Hematopoietic multipotent progenitor cell treated with erythropoietin and hydrocortisone succinate and interleukin-3 and kit ligand, for 17 days (in vitro differentiated cells): ENCODE measurements around the gene YJU2.
"Not testable (repeated sequence)": the region's sequence is repeated elsewhere in the genome, so short reads cannot be mapped to it uniquely, and the experiment has no call there.

ENCODE experiments used
- DNase-seq: peaks from one replicate; pipeline ENCODE4 v3.0.0-alpha.2; 2015; ENCODE audit warnings: low spot score

YJU2 gene

DNA sequence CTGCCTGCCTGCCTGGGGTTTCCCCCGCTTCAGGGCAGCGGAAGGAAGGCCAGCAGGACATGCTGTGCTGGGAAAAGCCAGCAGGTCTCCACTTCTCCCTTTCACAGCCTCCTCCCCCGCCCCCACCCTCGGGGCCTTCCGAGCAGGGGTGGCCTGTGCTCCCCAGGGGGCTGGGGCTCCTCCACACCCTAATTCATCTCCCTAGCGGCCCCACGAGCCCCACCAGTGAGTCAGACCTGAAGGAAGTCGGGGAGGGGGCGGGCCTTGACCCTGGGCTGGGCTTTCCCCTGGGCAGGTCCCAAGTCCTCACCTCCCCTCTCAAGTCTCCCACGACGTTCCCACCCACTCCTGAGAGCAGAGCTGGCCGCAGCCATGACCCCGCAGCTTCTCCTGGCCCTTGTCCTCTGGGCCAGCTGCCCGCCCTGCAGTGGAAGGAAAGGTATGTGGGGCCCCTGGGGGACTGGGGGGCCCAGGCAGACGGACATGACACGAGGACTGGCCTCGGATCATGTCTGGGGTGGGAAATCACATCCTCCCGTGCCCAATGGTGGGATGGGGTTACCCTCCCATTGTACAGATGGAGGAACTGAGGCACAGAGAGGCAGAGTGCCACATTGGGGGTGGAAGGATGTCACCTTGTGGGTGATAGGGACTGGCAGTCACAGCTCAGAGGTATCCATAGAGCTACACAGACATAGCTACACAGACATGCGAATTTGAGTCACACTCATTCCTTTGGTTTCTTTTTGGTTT lies 17.5 kb upstream of the YJU2 start, which contains the start of gene EBI3:
Gene EBI3 (plus strand): TSS at position 345 of the 753 bp plus-strand sequence. CDS start 28 bp downstream, at position 373.
- DNase-seq = no peak

DNA sequence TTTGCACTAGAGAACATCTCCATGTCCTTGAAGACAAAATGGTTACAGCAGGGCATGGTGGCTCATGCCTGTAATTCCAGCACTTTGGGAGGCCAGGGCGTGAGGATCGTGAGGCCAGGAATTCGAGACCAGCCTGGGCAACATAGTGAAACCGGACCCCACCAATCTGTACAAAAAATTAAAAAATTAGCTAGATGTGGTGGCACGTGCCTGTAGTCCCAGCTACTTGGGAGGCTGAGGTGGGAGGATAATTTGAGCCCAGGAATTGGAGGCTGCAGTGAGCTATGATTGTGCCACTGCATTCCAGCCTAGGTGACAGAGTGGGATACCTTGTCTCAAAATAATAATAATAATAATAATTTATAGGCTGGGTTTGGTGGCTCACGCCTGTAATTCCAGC lies 16.6 kb upstream of the YJU2 start:
- DNase-seq = not testable (repeated sequence)

DNA sequence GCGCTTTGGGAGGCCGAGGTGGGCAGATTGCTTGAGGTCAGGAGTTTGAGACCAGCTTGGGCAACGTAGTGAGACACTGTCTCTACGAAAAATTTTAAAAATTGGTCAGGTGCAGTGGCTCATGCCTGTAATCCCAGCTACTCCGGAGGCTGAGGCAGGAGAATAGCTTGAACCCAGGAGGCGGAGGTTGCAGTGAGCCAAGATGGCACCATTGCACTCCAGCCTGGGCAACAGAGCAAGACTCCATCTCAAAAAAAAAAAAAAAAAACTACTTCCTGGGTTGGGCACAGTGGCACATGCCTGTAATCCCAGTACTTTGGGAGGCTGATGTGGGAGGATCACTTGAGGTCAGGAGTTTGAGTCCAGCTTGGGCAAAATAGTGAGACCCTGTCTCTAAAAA lies 15.4 kb upstream of the YJU2 start:
- not testable (repeated sequence) for DNase-seq

DNA sequence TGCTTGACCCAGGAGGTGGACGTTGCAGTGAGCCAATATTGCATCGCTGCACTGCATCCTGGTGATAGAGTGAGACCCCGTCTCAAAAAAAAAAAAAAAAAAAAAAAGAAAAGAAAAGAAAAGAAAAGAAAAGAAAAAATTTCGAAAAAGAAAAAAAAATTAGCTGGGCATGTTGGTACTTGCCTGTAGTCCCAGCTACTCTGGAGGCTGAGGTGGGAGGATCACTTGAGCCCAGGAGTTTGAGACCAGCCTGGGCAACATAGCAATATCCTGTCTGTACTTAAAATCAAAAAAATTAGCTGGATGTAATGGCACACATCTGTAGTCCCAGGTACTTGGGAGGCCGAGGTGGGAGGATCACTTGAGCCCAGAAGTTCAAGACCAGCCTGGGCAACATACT lies 14.7 kb upstream of the YJU2 start:
- not testable (repeated sequence) for DNase-seq

DNA sequence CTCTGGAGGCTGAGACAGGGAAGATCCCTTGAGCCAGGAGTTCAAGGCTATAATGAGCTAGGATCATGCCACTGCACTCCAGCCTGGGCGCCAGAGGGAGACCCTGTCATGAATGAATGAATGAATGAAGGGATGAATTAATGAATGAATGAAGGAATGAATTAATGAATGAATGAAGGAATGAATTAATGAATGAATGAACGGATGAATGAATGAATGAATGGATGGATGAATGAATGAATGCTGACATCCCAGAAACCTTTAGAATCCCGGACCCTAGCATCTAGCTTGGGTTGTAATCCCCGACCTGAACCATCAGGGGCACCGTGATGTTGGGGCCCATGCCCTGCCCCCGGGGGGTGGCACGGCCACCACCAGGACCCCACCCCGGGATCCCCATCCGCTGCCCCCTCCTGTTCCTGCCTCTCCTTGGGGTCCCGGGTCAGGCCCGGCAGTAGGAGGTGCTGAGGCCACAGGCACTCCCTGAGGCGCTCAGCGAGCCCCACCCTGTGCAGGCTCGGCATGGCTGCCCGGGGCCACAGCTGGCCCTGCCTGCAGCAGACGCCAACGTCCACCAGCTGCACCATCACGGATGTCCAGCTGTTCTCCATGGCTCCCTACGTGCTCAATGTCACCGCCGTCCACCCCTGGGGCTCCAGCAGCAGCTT lies 14.1 kb upstream of the YJU2 start:
- DNase-seq = no peak

DNA sequence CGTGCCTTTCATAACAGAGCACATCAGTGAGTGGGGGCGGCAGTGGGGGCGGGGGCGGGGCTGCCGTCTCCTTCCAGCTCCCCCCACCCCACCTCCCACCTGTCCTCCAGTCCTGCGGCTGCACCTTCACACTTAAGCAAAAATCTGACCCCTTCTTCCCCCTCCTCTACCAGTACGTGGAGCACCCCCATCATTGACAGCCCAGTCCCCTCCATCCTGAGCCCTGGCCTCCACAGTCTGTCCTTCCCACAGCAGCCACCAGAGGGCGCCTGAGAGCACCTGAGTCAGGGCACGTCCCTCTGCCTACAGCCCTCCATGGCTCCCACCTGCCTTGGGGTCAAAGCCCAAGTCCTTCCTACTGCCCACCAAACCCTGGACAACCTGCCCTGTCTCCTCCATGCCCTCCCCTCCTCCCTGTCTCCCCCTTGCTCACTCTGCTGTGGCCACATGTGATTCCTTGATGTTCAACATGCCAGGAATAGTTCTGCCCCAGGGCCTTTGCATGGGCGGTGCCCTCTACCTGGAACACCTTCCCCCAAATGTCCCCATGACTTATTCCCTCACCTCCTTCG lies 13.5 kb upstream of the YJU2 start:
- peak; percentile 77 for DNase-seq

DNA sequence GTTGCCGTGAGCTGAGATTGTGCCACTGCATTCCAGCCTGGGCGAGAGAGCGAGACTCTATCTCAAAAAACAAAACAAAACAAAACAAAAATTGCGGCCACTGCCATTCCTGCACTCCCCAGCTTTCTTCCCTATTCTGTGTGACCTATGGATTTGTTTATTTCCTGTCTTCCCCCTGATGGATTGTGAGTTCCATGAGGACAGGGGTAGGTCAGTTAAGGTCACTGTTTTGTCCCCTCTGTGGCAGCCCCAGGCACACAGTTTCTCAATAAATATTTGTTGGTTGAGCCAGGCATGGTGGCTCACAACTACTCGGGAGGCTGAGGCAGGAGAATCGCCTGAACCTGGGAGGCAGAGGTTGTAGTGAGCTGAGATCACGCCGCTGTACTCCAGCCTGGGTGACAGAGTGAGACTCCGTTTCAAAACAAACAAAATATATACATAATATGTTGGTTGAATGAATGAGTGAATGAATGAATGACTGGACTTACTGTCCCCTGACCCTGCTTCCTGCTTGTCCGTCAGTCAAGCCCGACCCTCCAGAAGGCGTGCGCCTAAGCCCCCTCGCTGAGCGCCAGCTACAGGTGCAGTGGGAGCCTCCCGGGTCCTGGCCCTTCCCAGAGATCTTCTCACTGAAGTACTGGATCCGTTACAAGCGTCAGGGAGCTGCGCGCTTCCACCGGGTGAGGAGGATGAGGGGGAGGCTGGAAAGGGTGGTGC lies 12.6 kb upstream of the YJU2 start:
- DNase-seq = no peak

DNA sequence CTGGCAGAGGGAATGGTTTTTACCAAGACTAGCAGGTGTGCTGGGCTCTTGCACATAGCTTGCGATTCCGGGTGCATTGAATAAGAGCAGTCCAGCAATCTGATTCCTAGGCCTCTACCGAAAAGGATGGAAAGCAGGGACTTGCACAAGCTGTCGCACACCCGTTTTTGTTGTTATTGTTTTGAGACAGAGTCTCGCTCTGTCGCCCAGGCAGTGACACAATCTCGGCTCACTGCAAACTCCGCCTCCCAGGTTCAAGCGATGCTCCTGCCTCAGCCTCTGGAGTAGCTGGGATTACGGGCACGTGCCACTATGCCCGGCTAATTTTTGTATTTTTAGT lies 12.0 kb upstream of the YJU2 start:
- no peak for DNase-seq

DNA sequence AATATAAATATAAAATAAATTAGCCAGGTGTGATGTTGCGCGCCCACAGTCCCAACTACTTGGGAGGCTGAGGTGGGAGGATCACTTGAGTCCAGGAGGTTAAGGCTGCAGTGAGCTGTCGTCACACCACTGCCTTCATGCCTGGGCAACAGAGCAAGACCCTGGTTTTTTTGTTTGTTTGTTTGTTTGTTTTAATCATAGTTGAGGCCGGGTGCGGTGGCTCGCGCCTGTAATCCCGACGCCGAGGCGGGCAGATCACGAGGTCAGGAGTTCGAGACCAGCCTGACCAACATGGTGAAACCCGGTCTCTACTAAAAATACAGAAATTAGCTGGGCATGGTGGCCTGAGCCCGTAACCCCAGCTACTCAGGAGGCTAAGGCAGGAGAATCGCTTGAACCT lies 9.4 kb upstream of the YJU2 start:
- DNase-seq = not testable (repeated sequence)

DNA sequence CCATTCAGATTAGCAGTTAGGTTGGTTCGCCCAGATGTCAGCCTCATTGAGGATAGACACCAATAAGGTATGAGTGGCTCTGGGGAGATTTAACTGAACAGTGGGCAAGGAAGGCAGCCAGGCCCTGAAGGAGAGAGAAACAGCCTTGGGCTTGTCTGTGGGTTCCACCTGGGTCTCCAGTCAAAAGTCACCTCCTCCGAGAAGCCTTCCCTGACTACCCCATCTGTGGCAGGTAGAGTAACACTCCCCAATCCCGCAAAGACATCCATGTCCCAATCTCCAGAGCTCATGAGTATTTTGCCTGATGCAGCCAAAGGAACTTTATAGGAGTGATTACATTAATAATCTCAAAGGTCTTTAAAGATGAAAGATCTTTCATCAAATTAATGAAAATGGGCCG lies 8.0 kb upstream of the YJU2 start:
- no peak for DNase-seq

DNA sequence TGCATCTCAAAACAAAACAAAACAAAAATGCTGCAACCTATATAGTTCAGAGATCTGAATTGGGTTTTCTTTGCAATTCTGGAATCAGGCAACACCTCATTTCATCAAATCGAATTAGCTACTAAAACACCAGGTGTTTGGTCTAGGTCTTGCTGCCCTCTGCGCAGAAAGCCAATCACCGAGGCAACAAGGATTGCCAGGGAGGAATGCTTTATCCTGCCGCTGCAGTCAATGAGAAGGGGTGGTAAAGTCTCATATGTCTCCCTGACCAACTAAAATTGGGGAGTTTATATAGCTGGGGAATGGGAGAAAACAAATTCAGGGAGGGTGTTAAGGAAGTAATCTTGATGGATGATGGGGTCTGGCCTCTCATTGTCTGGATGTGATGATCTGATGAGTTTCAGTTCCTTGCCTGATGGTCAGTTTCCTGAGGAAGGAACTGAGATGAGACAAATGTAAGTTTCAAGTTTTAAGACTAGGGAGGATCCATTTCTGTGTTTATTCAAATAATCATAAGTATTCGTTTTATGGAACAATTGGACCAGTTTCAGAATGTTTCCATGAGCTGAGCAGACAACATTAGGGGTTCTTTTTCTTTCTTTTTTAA lies 5.0 kb upstream of the YJU2 start:
- DNase-seq = no peak

DNA sequence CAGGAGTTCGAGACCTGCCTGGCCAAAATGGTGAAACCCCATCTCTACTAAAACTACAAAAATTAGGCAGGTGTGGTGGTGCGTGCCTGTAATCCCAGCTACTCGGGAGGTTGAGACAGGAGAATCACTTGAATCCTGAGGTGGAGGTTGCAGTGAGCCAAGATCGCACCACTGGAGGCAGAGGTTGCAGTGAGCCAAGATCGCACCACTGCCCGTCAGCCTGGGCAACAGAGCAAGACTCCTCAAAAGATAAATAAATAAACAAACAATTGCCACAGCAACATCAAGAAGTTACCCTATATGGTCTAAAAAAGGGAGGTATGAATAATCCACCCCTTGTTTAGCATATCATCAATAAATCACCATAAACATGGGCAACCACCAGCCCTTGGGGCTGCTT lies 942 bp upstream of the YJU2 start:
- DNase-seq = not testable (repeated sequence)

DNA sequence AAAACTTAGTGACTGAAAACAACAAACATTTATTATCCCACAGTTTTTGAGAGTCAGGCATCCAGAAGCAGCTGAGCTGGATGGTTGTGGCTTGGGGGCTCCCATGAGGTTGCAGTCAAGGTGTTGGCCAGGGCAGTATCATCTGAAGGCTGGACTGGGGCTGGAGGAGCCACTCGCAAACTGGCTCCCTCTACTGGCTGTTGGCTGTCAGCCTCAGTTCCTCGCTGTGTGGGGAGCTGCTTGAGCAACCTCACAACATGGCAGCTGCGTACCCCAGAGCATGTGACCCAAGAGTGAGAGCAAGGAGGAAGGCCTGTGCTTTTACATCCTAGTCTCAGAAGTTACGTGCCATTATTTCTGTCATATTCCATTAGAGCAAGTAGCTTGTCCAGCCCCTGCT lies 9.7 kb downstream of the YJU2 start:
- peak; percentile 19 for DNase-seq

DNA sequence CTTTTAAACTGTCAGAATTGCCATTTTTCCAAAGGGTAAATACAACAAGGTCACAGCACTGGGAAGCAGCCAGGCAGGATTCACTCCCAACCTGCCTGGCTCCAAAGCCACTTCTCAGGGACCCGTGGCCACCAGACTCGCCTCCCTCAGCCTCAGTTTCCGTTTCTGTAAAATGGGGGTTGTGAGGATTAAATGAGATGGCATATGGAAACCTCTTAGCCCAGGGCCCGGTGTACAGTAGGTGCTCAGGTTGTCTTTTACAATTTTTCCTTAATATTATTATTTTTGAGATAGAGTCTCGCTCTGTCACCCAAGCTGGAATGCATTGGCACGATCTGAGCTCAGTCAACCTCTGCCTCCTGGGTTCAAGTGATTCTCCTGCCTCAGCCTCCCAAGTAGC lies 10.1 kb downstream of the YJU2 start:
- no peak for DNase-seq

DNA sequence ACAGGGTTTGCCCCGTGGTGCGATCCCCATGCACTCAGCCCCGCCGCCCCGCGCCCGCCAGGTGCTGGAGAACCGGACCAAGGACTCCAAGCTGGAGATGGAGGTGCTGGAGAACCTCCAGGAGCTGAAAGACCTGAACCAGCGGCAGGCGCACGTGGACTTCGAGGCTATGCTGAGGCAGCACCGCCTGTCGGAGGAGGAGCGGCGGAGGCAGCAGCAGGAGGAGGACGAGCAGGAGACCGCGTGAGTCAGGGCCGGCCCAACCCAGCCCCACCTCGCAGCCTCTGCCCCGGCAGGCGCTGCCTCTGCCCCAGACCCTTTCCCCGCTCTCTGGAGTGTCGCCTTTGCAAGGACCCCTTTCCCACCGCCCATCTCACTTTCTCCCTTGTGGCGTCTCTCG lies 11.3 kb downstream of the YJU2 start:
- DNase-seq = no peak

DNA sequence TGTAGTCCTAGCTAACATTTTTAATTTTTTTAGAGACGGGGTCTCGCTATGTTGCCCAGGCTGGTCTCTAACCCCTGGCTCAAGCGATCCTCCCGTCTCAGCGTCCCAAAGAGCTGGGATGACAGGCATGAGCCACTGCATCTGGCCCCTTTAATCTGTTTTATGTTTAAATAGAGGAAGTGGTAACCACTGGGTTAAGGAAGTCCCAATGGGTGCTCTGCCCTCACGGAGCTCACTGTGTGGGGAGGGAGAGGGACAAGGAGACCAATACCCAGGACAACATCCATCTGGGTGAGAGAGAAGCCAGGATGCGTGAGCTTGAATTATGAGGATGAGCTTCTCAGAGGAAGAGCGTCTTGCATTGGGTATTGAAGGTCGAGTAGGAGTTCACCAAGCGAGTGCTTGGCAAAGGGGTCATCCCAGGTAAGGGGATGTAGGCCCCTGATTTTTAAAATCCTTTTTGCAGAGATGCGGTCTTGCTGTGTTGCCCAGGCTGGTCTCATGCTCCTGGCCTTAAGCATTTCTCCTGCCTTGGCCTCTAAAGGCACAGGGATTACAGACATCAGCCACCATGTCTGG lies 13.8 kb downstream of the YJU2 start:
- no peak for DNase-seq

DNA sequence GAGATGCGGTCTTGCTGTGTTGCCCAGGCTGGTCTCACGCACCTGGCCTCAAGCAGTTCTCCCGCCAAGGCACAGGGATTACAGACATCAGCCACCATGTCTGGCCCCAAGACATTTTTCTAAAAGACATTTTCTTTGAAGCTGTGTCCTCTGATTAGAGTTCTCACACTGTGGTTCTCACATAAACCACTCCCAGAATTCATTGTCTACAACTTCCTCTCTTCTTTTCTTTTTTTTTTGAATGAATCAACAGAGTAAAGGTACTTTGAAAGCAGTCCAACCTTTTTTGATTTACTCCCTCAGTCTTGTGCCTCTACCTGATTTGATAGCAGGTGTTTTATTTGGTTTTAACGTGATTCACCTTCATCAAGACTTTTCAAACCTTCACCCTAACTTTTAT lies 17.9 kb downstream of the YJU2 start:
- DNase-seq = no peak

DNA sequence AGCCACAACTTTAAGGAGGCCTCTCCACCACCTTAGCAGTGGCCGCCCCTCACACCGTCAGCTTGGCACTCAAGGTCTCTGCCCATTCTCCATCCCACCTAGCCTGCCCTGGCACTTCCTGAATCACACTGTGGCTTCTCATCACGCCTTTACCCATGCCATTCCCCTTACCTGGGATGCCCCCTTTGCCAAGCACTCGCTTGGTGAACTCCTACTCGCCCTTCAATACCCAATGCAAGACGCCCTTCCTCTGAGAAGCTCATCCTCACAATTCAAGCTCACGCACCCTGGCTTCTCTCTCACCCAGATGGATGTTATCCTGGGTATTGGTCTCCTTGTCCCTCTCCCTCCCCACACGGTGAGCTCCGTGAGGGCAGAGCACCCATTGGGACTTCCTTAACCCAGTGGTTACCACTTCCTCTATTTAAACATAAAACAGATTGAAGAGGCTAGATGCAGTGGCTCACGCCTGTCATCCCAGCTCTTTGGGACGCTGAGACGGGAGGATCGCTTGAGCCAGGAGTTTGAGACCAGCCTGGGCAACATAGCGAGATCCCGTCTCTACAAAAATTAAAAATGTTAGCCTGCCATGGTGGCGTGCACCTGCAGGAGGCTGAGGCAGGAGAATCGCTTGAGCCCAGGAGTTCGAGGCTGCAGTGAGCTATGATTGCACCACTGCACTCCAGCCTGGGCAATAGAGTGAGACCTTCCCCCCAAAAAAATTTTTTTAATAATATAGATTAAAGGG lies 19.5 kb downstream of the YJU2 start:
- no peak for DNase-seq

DNA sequence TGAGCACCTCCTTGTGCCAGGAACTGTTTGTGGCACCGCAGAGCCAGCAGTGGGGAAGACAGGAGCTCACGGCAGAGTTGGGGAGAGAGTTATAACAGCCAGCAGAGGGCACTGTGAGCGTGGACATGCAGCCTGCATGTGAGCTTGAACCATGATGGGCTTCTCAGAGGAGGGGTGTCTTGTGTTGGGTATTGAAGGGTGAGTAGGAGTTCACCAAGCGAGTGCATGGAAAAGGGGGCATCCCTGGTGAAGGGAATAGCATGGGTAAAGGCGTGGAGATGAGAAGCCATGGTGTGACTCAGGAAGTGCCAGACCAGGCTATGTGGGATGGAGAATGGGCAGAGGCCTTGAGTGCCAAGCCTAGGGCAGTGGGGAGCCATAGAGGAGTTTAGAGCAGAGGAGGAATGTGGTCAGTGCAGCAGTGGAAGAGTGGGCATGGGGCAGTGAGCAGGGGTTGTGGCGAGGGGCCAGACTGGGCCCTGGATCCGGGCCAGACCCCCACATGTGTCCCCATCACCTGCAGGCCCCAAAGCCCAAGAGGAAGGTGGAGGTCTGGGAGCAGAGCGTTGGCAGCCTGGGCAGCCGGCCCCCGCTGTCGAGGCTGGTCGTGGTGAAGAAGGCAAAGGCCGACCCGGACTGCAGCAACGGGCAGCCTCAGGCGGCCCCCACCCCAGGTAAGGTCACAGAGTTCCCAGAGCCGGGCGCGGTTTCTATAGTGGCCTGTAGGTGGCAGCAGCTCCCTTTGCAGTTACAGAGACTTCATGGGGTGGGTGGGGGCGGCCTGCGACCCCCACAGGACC lies 20.4 kb downstream of the YJU2 start:
- DNase-seq = peak; percentile 77
